GM19035 (cell line): ENCODE data around the gene SP4.

ENCODE experiments used
- ATAC-seq: cut with Tn5 transposase; IDR thresholded peaks from one replicate; pipeline ENCODE4 v1.9.1; 2021; ENCODE audit not compliant: unreplicated experiment

SP4 gene

DNA sequence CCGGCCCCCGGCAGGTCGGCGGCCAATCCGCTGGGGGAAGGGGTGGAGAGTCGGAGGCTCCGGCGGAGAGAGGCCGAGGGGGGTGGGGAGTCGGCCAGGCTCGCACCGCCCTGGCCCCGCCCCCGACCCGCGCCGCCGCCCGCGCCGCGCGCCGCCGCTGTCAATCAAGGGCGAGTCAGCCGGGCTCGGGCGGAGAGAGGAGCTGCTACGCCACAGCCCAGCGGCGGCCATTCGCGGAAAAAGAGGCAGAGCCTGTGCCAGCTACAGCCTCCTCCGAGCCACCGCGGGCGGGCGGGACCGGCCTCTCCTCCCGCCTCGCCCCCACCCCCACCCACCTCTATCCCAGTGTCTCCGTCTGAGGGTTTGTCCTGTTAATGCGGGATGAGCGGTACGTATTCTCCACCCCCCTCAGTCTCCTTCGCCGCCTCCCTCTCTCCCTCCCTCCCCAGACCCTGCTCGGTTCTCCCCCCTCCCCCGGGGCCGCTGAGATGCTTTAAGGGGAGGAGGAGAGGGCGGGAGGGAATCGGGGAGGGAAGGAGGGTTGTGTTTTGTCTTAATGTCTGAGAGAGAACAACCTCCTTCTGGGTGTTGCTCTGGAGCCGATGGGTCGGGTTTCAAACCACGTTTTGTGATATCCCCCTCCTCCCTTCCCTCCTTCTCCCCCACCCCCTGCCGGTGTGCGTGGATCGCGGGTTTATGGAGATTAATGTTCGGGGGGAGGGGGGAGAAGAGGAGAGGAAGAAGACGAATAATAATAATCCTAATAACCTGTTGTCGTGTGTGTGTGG, at the start of gene SP4:
SP4 (plus strand) TSS at position 213 of the 788 bp plus-strand sequence; CDS start at position 382, 169 bp downstream.
- peak; percentile 66 for ATAC-seq

DNA sequence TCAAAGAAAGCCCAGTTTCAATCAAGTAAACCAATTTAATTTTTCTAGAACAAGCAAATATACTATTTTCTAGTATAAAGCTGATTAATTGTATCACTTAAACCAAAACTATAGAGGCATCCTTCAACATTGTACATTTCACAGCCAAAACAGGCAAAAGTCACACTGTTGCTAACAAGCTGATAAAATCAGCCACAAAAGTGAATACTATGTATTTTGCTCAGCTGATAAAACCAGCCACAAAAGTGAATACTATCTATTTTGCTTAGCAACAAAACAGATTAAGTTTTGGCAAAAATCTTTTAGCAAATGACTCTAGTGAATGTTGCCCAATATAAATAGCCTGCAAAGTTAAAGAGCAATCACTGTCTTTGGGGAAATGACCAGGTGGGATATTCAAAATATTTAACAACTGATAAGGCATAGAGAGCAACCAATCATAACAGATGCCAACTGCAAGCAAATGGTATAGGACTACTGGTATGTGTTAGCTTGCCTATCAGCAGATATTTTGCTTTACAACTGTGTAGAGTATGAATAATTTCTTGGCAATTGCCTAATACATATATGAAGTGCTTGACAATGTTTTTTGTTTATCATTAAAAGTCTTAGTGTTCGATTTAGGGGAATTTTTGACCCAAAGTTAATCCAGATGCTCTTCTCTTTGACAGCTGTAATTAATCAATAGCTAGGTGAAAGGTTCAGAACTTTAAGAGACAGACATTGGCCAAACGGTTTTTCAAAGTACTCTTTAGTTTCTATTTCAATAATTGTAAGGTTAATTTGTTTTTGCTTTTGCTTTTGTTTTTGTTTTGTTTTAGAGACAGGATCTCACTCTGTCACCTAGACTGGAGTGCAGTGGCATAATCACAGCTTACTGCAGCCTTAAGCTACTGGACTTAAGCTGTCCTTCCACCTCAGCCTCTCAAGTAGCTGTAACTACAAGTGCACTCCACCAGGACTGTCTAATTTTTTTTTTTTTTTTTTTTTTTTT, 44.4 kb upstream of the SP4 start:
- ATAC-seq: peak; percentile 82

DNA sequence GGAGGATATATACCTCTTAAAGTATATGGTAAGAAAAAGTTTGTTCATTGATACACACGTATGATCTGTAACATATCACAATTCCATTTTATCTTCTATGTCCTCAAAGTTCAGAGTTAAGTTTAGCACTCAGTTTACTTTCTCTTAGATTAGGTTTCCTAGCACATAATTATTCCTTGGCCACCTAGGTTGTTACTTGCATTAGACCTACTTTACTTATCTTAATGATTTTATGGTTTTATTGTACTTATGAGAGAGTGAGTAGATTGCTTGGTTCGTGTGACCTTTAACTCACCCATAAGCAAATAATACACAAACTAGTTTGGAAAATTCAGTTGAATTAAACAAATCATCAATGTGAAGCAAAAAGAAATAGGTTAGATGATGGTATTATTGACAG, 33.9 kb upstream of the SP4 start:
- no peak for ATAC-seq

DNA sequence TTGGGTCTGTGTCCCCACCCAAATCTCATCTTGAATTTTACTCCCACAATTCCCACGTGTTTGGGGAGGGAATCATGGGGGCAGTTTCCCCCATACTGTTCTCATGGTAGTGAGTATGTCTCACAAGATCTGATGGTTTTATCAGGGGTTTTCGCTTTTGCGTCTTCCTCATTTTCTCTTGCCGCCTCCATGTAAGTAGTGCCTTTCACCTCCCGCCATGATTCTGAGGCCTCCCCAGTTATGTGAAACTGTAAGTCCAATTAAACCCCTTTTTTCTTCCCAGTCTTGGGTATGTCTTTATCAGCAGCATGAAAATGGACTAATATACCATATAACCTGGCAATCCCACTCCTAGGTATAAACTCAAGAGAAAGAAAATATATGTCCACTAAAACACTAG, 25.9 kb upstream of the SP4 start:
- no peak for ATAC-seq

DNA sequence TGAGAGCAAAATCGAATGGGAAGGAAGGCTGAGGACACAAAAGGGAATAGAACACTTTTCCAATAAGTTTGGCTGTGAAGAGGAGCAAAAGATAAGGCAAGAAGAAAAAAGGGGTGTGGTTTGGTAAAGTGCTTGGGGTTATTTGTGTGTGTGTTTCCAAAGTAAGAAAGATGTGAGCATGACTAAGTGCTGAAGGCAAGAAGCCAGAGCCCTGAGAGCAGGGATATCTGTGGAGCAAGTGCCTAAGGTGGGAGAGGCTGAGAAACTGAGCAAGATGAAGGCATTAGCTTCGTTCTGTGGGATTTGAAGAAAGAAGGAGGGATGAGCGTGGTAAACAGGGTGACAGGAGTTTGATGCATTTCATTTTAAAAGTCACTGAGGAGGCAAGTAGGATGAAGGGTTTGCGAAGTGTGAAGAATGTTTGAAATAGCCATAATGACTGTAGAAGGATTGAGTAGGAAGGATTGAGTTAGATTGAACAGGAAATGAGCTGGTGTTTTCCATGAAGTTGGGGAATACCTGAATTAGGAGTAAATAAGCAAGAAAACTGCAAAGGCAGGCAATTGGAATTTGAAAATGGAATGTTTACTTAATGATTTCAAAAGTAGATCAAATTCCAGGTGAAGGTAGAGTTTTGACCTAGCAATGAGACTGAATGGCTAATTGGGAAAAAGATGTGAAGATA, 19.9 kb upstream of the SP4 start:
- ATAC-seq: no peak

DNA sequence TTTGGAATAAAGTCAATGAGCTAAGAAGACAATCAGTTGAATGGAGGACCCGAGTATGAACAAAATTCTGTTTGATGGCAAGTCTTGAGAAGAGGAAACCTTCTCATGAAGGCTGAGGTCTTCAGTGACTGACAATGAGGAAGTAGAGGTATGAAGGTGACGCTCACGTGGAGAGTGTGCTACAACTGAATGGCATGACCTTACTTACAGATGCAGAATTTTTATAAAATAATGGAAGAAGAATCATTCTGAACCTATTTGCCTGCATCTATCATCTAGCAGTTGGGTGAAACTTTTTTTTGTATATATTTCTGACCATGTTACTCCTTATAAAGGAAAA, 19.4 kb upstream of the SP4 start:
- ATAC-seq: no peak

DNA sequence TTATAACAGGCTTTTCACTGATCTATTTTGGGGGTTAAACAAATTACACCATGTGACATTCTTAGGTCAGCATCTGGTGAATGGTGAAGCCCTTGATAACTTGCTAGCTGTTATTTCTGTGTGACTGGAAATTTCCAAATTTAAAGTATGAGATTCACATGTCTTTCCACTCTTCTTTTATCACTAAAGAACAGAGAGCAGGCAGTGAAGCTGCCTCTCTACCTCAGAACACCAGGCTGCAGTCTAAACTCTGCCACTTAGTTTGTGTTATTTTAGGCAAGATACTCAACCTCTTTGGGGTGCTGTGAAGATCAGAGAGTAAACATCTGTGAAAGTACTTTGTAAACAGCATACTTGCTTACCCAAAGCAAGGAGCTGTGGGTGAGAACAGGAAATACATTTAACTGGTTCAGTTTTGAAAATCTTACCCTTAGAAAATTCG, 15.5 kb upstream of the SP4 start:
- ATAC-seq: peak; percentile 79

DNA sequence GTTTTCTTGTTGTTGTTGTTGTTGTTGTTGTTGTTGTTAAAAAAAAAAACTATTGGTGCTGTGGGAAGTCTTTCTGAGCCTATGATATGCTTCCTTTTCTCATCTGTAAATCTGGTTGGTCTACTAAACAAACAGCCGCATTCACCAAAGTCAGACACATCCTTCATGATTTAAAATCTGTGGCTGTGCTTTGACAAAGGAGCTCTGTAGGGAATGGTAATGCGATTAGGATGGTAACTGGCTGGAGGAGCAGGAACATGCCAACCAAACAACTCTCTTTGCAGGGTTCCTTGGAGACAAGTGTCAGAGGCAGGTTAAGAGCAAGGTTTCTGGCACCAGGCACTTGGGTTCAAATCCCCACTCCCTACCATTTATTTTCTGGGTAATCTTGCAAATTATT, 14.9 kb upstream of the SP4 start:
- ATAC-seq: no peak

DNA sequence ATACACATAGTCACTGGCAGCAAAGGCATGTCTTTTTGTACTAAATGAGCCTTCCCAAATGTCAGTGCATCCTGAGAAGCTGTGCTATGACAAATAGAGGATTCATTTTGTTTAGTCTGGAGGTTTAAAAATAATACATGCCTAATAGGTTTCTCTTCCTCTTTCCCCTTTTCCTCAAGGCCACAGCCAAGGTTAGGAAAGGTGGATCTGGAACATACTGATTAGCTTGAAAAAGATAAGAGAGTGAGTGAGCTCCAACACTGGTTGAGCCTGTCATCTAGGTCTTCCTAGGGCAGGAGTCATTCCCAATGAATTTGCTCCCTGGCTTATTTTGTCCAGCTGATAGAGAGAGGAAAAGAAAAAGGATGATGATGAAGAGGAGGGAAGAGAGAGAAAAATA, 14.4 kb upstream of the SP4 start:
- no peak for ATAC-seq

DNA sequence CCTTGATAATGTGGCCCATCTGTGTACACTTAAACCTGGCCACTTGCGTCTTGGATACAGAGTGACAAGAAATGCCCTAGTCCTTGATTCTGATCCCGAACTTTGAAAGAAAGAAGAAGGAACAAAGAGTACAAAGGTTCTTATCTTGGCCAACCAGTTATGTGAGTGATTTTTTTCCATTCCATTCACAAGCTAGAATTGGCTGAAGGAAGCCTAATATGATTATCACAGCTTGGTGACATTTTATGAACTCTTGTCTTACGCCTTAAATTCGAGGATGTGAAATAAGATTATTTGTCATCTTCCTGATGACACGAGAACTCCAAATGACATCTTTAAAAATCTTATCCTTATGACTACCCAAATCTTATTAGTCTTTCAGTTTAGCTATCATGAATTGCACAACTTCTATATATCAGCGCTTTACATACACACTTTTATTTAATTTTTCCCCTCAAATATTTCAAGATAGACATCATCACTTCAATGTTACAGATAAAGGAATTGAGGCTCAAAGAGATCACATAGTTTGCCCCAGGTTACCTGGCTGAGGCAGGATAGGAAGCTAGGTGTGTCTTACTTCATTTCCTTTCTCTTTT, 13.0 kb upstream of the SP4 start:
- no peak for ATAC-seq

DNA sequence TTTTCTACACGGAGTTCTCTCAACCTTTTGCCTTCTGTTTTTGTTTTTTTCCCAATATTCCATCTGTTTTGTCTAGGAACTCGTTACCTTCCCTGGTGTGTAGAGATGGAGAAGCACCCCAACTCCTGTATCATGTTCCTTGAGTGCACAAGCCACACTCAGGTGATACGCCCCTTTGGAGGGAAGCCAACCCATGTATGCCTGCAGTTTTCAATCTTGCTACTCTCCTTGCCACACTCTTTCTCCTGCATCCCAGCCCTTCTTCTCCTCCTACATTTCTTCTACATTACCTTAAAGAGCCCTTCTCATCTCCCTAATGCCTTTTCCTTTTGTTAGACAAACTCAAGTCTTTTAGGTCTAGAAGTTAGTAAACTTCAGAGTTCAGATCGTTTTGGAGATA, 10.2 kb upstream of the SP4 start:
- ATAC-seq: no peak

DNA sequence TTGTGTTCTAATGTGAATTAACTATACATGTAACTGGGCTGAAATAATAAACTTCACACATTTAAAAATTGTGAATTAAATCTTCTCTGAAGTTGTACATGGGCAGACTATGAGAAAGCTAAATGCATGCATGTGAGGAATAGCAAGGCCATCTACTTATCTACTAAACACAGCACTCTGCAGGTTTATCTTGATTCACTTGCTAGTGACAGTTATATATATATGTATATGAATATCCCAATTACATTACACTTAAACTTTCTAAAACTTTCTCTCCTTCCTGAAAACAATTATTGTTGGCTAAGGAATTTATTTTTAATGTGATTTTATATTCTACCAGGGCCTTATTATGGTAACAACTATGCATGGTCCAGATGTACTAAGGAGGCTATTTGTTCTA, 5.1 kb upstream of the SP4 start:
- ATAC-seq: no peak

DNA sequence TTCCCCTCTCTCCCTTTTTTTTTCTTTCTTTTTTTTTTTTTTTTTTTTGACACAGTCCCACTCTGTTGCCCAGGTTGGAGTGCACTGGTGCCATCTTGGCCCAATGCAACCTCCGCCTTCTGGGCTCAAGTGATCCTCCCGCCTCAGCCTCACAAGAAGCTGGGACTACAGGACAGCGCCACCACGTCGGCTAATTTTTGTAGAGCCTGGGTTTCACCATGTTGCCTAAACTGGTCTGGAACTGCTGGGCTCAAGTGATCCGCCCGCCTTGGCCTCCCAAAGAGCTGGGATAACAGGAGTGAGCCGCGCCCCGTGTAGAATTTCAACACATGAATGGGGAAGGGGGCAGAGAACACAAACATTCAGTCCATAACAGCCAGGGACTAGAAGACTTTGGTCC, 2.6 kb upstream of the SP4 start:
- no peak for ATAC-seq

DNA sequence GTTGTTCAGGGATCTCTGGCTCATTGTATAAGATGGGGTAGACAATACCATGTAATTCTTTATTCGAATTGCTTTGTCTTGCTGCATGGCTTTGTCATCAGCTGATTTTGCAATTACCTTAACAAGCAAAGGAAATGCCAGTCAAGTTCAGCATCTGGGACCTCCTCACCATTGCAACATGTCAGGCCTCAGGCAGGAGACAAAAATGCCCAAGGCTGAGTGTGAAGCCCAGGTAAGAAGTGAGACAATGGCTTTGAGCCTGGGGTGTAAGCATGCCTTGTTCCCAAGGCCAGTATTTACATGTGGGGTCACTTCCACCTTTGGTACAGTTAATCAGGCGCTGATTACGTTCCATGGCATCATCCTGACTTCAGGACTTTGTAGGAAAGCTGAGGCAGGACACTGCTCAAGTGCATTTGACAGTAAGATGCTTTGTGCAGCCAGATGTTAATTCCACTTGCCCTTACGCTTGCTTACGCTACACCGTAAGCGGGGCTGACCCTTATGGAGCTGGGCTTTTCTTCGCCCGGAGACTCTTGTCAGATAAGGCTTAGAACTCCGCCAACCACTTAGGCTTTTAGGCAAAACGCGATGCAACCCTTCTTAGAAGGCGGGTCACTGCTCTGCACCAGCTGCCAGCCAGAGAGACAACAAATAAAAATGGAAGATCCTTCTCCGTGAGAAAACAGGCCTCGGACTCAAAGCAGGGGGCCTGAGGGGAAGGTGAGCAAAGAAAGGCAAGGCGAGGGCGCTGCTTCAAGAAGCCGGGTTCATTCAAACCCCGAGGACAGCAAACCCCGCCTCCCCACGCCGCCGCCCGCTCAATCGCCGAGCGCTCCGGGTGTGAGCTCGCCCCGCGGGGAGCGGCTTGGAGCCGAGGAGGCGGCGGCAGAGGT, 1.3 kb upstream of the SP4 start:
- no peak for ATAC-seq

DNA sequence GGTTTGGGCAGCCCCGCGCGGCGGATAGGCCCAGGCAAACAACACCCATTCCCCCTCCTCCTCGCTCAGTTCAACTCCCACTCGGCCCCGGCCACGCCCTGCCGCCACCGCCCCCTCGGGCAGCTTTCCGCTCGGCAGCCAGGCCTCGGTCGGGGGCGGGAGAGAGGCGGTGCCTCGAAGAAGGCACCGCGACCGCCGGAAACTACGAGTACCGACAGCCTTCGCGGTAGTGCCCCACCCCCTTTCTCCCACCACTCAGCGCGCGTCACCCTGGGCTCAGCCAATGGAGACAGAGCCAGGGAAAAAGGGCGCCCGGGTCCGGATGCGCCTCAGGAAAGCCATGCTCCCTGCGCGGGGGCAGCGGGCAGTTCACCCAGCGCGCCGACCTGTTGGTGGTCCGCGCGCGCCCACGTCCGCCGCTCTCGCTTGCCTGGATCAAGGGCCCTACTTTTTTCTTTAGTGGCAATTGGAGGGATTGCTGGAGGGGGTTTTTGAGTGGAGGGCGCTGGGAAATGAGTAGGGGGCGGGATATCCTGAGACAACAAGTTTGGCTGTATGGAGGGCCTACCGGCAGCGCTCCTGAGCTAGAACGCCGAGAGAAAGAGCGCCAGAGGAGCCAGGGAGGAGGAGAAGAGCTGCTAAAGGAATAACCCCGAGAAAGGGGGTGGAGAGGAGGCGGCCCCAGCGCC, 557 bp upstream of the SP4 start:
- peak; percentile 73 for ATAC-seq

DNA sequence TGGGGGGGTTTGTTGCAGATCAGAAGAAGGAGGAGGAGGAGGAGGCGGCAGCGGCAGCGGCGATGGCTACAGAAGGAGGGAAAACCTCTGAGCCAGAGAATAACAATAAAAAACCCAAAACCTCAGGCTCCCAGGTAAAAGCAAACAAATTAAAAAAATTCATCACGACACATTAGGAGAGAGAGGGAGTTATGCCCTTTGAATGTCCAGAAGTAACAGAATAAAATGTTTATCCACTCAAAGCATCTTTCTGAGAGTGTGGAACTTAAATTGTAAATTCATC, 717 bp downstream of the SP4 start:
- no peak for ATAC-seq

DNA sequence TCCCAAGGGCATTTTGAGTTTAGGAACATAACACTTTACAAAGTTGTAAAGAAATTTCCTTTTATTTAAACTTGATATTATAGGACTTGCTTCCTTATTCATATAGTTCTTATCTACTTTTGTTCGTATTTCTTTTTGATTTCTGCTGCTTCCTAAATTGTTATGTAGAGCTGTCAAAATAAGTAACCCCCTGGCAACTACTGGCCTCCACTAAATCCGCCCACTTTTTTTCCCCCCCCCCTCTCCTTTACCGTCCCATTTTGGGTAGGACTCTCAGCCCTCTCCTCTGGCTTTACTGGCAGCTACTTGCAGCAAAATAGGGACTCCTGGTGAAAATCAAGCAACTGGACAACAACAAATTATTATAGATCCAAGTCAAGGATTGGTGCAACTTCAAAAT, 1.1 kb downstream of the SP4 start:
- ATAC-seq: no peak

DNA sequence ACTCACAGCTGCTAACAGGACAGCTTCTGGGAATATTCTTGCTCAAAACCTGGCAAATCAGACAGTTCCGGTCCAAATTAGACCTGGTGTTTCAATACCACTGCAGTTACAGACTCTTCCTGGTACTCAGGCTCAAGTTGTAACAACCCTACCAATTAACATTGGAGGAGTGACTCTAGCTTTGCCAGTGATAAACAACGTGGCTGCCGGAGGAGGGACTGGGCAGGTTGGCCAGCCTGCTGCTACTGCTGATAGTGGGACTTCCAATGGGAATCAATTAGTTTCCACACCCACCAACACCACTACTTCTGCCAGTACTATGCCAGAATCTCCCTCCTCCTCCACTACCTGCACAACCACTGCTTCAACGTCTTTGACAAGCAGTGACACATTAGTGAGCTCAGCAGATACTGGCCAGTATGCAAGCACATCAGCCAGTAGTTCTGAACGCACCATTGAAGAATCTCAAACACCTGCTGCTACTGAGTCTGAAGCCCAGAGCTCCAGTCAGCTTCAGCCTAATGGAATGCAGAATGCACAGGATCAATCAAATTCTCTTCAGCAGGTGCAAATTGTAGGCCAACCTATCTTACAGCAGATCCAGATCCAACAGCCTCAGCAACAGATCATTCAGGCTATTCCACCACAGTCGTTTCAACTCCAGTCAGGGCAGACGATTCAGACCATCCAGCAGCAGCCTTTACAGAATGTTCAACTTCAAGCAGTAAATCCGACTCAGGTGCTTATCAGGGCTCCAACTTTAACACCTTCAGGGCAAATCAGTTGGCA, 2.1 kb downstream of the SP4 start:
- ATAC-seq: no peak

DNA sequence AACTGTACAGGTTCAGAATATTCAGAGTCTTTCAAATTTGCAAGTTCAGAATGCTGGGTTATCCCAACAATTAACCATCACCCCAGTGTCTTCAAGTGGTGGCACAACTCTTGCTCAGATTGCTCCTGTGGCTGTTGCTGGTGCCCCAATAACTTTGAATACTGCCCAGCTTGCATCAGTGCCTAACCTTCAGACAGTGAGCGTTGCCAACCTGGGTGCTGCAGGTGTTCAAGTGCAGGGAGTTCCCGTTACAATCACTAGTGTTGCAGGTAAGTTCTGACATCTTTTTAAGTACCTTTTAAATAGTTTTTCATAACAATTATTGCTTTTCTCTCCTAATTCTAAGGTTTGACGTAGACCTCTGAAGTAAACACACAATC, 2.7 kb downstream of the SP4 start:
- no peak for ATAC-seq
